Right lobe of liver (tissue), 6 donors: ENCODE results near the gene TRPT1. TPM values are rescaled to one million over a fixed set of nuclear protein-coding genes. Genes with fewer than 3 reads are reported as not detected.

Source experiments
- ATAC-seq, 4 donors: fragments of 200-7000 bp; cut with Tn5 transposase; one replicate each; pipeline ENCODE4 v1.9.1; 2020; ENCODE audit warnings: mild to moderate bottlenecking in 4 of 4, moderate library complexity in 4 of 4
- DNase-seq, 3 donors: peaks; one replicate each; pipeline ENCODE4 v3.0.0-alpha.2; 2020
- H3K27ac ChIP-seq, 3 donors: fragments of 200-600 bp; one replicate each; pipeline ENCODE4 v1.8.0; 2022
- H3K27me3 ChIP-seq, 2 donors: fragments of 200-600 bp; one replicate each; pipeline ENCODE4 v1.8.0; 2022
- H3K36me3 ChIP-seq, 4 donors: fragments of 200-600 bp; sonication (generic) in 1 of 4; one replicate each; pipeline versions ENCODE4 v1.5.1 to v1.8.0; 2017 to 2022; ENCODE audit warnings: control low read depth in 1 of 4
- H3K4me1 ChIP-seq, 4 donors: fragments of 200-600 bp; sonication (generic) in 1 of 4; one replicate each; pipeline versions ENCODE4 v1.5.1 to v1.8.0; 2017 to 2022; ENCODE audit warnings: control low read depth in 1 of 4
- H3K4me3 ChIP-seq, 3 donors: fragments of 200-600 bp; one replicate each; pipeline ENCODE4 v1.8.0; 2022
- H3K9me3 ChIP-seq, 4 donors: fragments of 200-600 bp; sonication (generic) in 1 of 4; one replicate each; pipeline versions ENCODE4 v1.5.1 to v1.8.0; 2017 to 2022; ENCODE audit warnings: control low read depth in 1 of 4
- CTCF ChIP-seq, 4 donors: fragments of 200-600 bp in 3 of 4; fragments of 450-650 bp in 1 of 4; IDR thresholded peaks; one replicate each; pipeline versions ENCODE4 v1.5.1 to v1.8.0; 2016 to 2022; ENCODE audit warnings: antibody characterized with exemption in 4 of 4, mild to moderate bottlenecking in 2 of 4
- POLR2A ChIP-seq: fragments of 450-650 bp; IDR thresholded peaks from one replicate; pipeline ENCODE4 v1.6.1; 2017; ENCODE audit warnings: antibody characterized with exemption, mild to moderate bottlenecking
- WGBS: methylation state at CpG from one replicate; pipeline ENCODE4 v1.1.6; 2018; ENCODE audit warnings: low coverage, low lambda C conversion rate; ENCODE audit not compliant: insufficient coverage; ENCODE audit errors: missing lambda C conversion rate; 5-methylcytosine and 5-hydroxymethylcytosine counted together
- intact Hi-C, 2 donors: fragments of 100-400 bp; cut with DNase I; formaldehyde crosslinking; loops; one replicate each; pipeline versions ENCODE4 v1.11.2 to v1.14.1; 2022
- total RNA-seq, 6 experiments: library from RNA; depleted of rRNA in 2 of 6; stranded (reverse); fragments of >200 nt in 2 of 6; fragmentation: NEBNext Ultra II Directional in 3 of 6; extraction: Animal tissue kit (Norgen Biotek cat#: 25700) in 3 of 6; gene quantifications; one replicate each; pipeline versions ENCODE4 v1.1.0 to v1.2.4, GENCODE V29; 2016 to 2023
- donor health status: DM: no; HTN: yes; CAD: no.
- donor health status: DM: no; HTN: no; CAD: no.
- donor health status: DM: no; HTN: no; CAD: no.
- donor health status: DM: no; HTN: yes; CAD: no.
- donor health status: DM: no; HTN: yes; CAD: no.

TRPT1 gene
- total RNA-seq, 6 experiments from 2014 or later: 13.5 to 29.6 (median 18.9) TPM

GRCh38 chr11:64265176-64266160, 39.5 kb upstream of the TRPT1 start:
- Histone ChIP-seq H3K36me3 (no peaks in the 10 kb centered on the region), H3K4me1 (peaks cover 0 to 11% (median 7%) of the 10 kb centered on the region in 4 donors), H3K4me3 (no peak overlapping the region), H3K27me3 (no peaks in the 10 kb centered on the region), H3K27ac (no peak overlapping the region), H3K9me3 (no peaks in the 10 kb centered on the region)
- WGBS: 79% methylated on average over 9 of the region's 35 CpGs
- intact Hi-C loops: no loop called here
- TF ChIP-seq CTCF (IDR thresholded peaks at IDR 0.05) (no peak), POLR2A (no peak)
- DNase-seq (no peak), ATAC-seq (no peak)

GRCh38 chr11:64264371-64264852, 38.4 kb upstream of the TRPT1 start:
- no peak overlapping the region for H3K4me3 ChIP-seq
- 80% methylated on average over 5 of the region's 10 CpGs for WGBS
- H3K36me3 ChIP-seq: no peaks in the 10 kb centered on the region
- H3K4me1 ChIP-seq: peaks cover 0 to 11% (median 7%) of the 10 kb centered on the region in 4 donors
- TF ChIP-seq CTCF (IDR thresholded peaks at IDR 0.05) (no peak), POLR2A (no peak)
- intact Hi-C loops: no loop called here
- no peaks in the 10 kb centered on the region for H3K27me3 ChIP-seq
- DNase-seq (no peak), ATAC-seq (no peak)
- no peak overlapping the region for H3K27ac ChIP-seq
- H3K9me3 ChIP-seq: no peaks in the 10 kb centered on the region

- H3K4me1 ChIP-seq: peaks cover 0 to 9% (median 7%) of the 10 kb centered on the region in 4 donors
- DNase-seq: no peak
- WGBS: no CpG with 5 or more reads among the region's 8 CpGs
These were observed 37.9 kb upstream of the TRPT1 start for GRCh38 chr11:64263947-64264317.

More at GRCh38 chr11:64263947-64264317, 37.9 kb upstream of the TRPT1 start:
- ATAC-seq: no peak
- H3K4me3 ChIP-seq: no peak overlapping the region
- H3K36me3 ChIP-seq: no peaks in the 10 kb centered on the region
- no peaks in the 10 kb centered on the region for H3K9me3 ChIP-seq
- no peak overlapping the region for H3K27ac ChIP-seq
- intact Hi-C loops: no loop called here
- TF ChIP-seq CTCF (IDR thresholded peaks at IDR 0.05) (no peak), POLR2A (no peak)
- no peaks in the 10 kb centered on the region for H3K27me3 ChIP-seq
